GM12864 (cell line): ENCODE measurements around the gene DPYSL3.
"Not testable (repeated sequence)": the region's sequence is repeated elsewhere in the genome, so short reads cannot be mapped to it uniquely, and the experiment has no call there.

Experiments used
- DNase-seq: peaks from one replicate; pipeline ENCODE4 v3.0.0-alpha.2; 2011; ENCODE audit warnings: low read depth
- H3K4me3 ChIP-seq: 2 replicates; pipeline ENCODE4 v1.5.1; 2011; ENCODE audit warnings: mild to moderate bottlenecking, low read depth, low read length, control low read depth
- CTCF ChIP-seq: IDR thresholded peaks from 2 replicates; pipeline ENCODE4 v1.5.1; 2011; ENCODE audit warnings: low read depth, mild to moderate bottlenecking, moderate library complexity, low read length, control low read depth, inconsistent platforms; ENCODE audit errors: missing control alignments

The DPYSL3 gene

DNA sequence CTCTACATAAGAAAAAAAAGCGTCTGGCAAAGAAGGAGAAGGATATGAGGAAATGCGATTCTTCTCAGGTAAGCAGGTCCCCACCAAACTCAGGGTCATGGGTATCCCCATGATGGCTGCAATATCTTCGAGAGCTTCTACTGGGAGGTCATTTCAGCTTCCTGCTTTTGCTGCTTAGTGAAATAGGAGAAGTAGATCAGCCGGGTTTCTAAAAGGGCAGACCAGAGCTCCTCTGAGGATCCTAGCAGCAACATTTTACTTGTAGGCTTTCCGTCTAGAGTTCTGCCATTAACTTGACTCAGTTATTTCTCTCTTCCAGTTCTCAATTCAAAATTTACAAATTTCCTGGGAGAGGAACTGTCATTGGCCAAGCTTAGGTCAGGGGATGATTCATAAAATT lies 134.7 kb downstream of the DPYSL3 start:
- no peak for TF ChIP-seq CTCF
- no peak for DNase-seq
- no peak overlapping the region for H3K4me3 ChIP-seq

- H3K4me3 ChIP-seq: no peak overlapping the region
- no peak for DNase-seq
- no peak for TF ChIP-seq CTCF
Observed at GRCh38 chr5:147373328-147373727, 136.5 kb downstream of the DPYSL3 start.

GRCh38 chr5:147372191-147372590 lies 137.7 kb downstream of the DPYSL3 start:
- no peak for DNase-seq
- no peak overlapping the region for H3K4me3 ChIP-seq
- no peak for TF ChIP-seq CTCF

DNA sequence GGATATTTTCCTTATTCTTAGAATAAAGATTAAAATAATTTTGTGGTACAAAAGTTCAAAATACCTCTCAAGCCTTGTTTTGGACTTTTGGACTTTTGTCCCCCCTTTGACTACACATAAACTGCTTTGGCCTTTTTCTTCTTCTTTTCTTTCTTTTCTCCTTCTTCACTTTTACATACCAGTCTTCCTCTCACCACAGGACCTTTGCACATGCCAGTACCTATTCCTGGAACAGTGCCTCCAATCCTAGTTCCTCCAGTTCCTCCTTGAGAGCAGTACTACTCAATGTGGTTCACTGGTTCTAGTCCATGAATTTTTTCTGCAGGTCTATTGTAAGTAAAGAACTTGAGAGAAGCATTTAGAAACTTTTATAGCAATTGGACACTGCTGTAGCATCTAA lies 138.6 kb downstream of the DPYSL3 start:
- DNase-seq: no peak
- H3K4me3 ChIP-seq: no peak overlapping the region
- TF ChIP-seq CTCF: no peak

GRCh38 chr5:147369742-147370374 lies 140.0 kb downstream of the DPYSL3 start:
- no peak for DNase-seq
- no peak overlapping the region for H3K4me3 ChIP-seq
- TF ChIP-seq CTCF: no peak

DNA sequence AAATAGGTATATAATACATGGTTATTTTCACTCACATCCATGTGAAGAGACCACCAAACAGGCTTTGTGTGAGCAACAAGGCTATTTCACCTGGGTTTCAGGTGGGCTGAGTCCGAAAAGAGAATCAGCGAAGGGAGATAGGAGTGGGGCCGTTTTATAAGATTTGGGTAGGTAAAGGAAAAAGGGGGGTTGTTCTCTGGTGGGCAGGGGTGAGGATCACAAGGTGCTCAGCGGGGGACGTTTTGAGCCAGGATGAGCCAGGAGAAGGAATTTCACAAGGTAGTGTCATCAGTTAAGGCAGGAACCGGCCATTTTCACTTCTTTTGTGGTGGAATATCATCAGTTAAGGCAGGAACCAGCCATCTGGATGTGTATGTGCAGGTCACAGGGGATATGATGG lies 142.5 kb downstream of the DPYSL3 start:
- not testable (repeated sequence) for DNase-seq, H3K4me3 ChIP-seq

DNA sequence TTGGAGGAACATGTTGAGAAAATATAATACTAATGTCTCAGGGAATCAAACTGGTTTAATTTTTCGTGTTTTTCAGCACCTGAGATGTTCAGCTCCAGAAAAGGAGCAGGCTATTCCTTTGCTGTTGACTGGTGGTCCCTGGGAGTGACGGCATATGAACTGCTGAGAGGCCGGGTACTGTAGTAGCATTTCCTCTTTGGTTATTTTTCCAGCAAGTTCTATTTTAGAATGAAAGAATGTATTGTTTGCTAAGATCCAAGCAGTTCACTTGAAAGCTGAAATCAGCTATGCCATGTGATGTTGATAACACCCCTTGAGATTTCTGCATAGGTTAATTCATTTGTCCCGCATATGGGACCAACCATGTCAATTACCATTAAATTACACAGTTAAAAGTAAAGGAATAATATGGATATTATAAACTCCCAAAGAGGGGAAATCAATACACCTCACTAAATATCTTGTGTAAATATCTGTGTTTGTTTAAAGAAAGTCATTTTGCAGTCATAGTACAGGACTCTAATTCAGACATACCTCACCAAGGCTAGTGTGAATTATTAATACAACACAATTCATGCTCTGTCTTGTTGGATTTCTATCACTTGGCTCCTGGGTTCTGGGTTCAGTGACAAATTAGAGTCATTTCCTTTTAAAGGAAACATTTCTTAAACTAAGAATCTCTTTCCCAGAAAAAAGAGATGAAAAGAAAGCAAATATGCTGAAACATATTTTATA lies 148.3 kb downstream of the DPYSL3 start:
- DNase-seq: no peak
- no peak overlapping the region for H3K4me3 ChIP-seq
- no peak for TF ChIP-seq CTCF
